Dendritic cell treated with granulocyte-macrophage colony-stimulating factor and Interleukin-4, amounts not matched to agents 40 ng/mL and 50 ng/mL, for 4 days (primary cell): ENCODE results near the gene MYL5.
"Not testable (repeated sequence)": the region's sequence is repeated elsewhere in the genome, so short reads cannot be mapped to it uniquely, and the experiment has no call there.

Source experiments
- H3K27ac Mint-ChIP-seq: one replicate; pipeline ENCODE4 v1.8.0; 2022; ENCODE audit warnings: mild to moderate bottlenecking, mixed read lengths
- H3K27me3 Mint-ChIP-seq: one replicate; pipeline ENCODE4 v1.8.0; 2022; ENCODE audit warnings: mild to moderate bottlenecking, mixed read lengths
- H3K36me3 Mint-ChIP-seq: one replicate; pipeline ENCODE4 v1.8.0; 2022; ENCODE audit warnings: low read depth, mixed read lengths
- H3K4me1 Mint-ChIP-seq: one replicate; pipeline ENCODE4 v1.8.0; 2022; ENCODE audit warnings: low read depth, mixed read lengths
- H3K4me3 Mint-ChIP-seq: one replicate; pipeline ENCODE4 v1.8.0; 2022; ENCODE audit warnings: mild to moderate bottlenecking, moderate library complexity, mixed read lengths
- H3K9me3 Mint-ChIP-seq: one replicate; pipeline ENCODE4 v1.8.0; 2022; ENCODE audit warnings: mixed read lengths
- intact Hi-C: fragments of 100-400 bp; cut with micrococcal nuclease; formaldehyde crosslinking; loops from one replicate; pipeline ENCODE4 v1.15.0; 2022

MYL5 gene

DNA sequence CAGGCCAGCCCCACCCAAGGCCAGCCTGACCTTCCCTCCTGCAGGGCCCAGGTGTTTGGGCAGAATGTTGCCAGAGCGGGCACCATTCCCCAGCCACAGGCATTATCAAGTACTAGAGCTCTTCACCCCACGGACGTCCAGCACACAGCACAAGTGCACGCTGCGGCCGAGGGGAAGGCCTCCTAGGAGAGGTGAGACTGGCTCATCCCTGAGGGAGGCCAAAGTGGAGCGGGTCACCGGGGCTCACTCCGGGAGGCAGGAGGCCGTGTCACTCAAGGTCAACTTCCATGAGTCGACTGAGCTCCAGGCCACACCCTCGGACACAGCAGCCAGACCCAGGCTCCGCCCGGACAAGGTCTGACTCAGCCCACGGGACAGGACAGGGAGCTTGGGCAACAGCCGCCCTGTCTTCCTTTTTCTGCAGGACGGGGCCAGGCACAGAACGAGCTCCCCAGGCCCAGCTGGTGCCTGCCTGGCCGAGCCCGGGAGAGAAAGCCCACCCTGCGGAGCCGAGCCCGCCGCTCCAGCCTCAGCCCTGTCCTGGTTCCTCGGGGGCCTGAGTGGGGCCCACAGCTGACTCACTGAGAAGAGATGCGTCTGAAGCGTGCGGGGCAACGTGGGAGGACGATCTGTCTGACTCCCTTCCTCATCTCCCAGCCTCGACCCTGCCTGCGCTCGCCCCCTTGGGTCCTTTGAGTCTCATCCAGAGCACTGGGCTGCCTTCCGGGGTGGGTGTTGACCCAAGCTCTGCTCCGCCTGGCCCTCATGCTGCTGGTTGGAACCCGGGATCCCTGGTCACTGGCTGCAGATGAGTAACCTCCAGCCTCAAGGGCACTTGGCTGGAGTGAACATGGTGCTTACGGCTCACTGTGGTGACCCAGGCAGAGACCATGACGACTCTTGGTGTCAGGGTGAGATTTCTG lies 13.0 kb downstream of the MYL5 start:
- peaks cover 4% of the 10 kb centered on the region for H3K27me3 Mint-ChIP-seq
- peak overlapping the region; percentile 92 for H3K27ac Mint-ChIP-seq
- intact Hi-C loops: no loop called here
- H3K9me3 Mint-ChIP-seq: no peaks in the 10 kb centered on the region
- peaks cover 75% of the 10 kb centered on the region for H3K4me1 Mint-ChIP-seq
- peak overlapping the region; percentile 77 for H3K4me3 Mint-ChIP-seq
- peaks cover 40% of the 10 kb centered on the region for H3K36me3 Mint-ChIP-seq

DNA sequence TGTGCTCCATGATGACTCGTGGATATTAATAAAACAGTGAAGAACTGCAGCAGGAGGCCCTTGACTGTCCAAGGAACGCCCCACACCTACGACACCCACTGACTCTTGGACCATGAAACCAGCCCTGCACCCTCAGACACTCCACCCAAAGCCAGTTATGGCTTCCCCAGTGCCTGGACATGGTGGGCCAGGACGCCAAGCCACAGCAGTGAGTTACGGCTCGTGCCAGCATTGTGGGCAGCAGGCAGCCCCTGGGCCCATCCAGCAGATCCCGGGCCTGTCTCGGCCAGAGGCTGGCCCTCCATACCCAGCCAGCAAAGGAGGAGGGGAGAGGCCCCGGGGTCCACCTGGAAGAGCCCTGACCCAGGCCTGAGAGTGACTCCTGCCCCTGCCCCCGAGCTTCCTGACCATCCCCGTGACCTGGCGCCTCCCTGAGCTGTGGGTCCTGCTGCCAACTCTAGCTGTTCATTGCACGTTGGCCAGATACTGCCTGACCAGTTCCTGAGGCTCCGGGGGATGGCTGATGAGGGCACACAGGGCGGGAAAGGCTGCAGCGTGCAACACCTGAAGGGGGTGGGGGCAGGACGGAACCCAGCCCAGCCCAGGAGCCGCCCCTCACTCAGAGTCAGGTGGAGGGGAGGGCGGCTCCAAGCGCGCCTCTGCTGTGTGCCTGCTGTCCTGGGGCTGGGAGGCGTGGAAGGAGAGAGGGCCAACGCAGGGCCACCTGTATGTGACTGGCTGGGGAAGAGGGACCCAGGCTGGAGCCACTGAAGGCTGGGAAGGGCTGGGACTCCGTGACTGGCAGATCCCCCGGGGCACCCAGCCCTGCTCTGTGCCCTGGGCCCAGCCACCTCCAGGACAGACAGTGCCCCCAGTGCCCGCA lies 13.9 kb downstream of the MYL5 start:
- intact Hi-C loops: no loop called here
- Mint-ChIP-seq H3K4me3 (peak overlapping the region; percentile 77), H3K9me3 (no peaks in the 10 kb centered on the region)

DNA sequence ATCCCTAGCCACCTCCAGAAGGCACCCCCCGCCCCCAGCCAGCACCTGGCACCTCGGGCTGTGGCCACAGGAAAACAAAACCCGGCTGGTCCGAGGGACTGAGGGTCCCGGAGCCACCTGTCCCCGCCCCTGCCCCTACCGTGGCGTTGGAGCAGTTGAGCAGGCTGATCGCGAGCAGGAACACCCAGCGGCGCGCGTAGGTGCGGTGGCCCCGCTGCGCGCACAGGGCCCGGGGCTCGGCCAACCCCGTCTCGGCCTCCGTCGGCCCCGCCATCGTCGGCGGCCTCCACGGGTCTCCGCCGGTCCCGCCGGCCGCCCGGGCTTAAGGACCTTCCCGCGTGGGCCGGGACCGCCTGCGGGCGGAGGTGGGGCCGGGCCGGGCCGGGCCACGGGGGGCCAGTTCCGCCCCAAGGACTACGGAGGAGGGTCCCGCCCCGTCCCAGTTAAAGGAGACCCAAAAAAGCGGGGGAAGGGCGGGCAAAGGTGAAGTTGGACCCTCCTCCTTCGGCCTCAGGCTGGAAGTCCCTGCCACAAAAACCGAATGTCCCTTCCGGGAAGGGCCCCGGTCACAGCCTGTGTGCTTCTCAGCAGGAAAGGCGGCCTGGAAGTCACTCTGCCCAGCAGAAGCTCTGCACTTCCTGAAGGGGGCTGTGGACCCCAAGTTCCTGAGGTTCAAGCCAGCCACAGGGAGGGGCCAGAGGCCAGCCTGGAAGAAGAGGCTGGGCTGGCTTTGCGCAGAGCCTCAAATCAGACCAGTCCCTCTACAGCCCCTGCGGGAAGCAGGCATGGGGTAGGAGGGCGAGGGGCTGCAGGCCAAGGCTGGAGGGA lies 14.7 kb downstream of the MYL5 start, which contains the start of gene SLC49A3:
Gene SLC49A3 (minus strand): TSS at position 298 of the 828 bp plus-strand sequence. CDS start 24 bp downstream, at position 274.
- peak within 1 kb of the TSS; percentile 77 for H3K4me3 Mint-ChIP-seq
- no peaks in the 10 kb centered on the region for H3K9me3 Mint-ChIP-seq
- H3K36me3 Mint-ChIP-seq: peaks cover 23% of the 10 kb centered on the region
- H3K4me1 Mint-ChIP-seq: peaks cover 58% of the 10 kb centered on the region
- peaks cover 14% of the 10 kb centered on the region for H3K27me3 Mint-ChIP-seq
- peak within 1 kb of the TSS; percentile 92 for H3K27ac Mint-ChIP-seq
- intact Hi-C loops: no loop called here

More for the DNA sequence above, 13.9 kb downstream of the MYL5 start:
- Mint-ChIP-seq H3K36me3 (peaks cover 31% of the 10 kb centered on the region), H3K4me1 (peaks cover 66% of the 10 kb centered on the region), H3K27me3 (peaks cover 7% of the 10 kb centered on the region), H3K27ac (peak overlapping the region; percentile 92)

GRCh38 chr4:689723-690122 lies 15.4 kb downstream of the MYL5 start:
- peak overlapping the region; percentile 77 for H3K4me3 Mint-ChIP-seq
- peaks cover 60% of the 10 kb centered on the region for H3K4me1 Mint-ChIP-seq

GRCh38 chr4:692771-693554 lies 18.6 kb downstream of the MYL5 start:
- H3K27ac Mint-ChIP-seq: no peak overlapping the region
- peaks cover 32% of the 10 kb centered on the region for H3K4me1 Mint-ChIP-seq
- no peaks in the 10 kb centered on the region for H3K36me3 Mint-ChIP-seq
- intact Hi-C loops: no loop called here
- H3K9me3 Mint-ChIP-seq: no peaks in the 10 kb centered on the region
- H3K27me3 Mint-ChIP-seq: peaks cover 28% of the 10 kb centered on the region
- no peak overlapping the region for H3K4me3 Mint-ChIP-seq

More at GRCh38 chr4:689723-690122, 15.4 kb downstream of the MYL5 start:
- intact Hi-C loops: loop anchor here (1.0 kb wide), 1 partner anchor 9 kb away; no protein-coding TSS in a partner anchor
- Mint-ChIP-seq H3K36me3 (peaks cover 16% of the 10 kb centered on the region), H3K27me3 (peaks cover 17% of the 10 kb centered on the region), H3K27ac (peak overlapping the region; percentile 92), H3K9me3 (no peaks in the 10 kb centered on the region)

DNA sequence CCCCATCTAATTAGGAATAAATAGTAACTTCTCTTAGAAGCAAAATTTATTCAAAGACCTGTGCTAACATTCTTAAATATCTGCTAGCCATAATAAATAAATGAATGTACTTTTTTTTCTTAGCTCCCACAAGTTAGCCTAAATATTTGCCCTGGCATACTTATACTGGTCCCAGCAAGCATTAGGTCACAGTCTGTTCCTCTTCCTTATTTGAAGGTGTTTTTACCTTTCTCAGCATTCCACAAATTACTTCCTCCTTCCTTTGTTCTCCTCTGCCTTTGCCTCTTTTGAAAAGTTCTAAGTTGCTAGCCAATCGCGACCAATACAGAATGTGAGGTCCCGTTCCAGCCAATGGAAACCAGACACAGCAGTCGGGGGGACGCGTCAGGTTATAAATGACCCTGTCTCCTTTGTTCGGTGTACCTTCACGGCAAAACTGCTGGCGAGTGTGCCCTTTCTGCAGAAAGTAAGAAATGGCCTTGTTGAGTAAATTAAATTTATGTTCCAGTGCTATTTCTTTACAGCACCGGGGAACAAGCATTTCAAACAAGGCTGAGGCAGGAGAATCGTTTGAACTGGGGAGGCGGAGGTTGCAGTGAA lies 20.1 kb downstream of the MYL5 start:
- intact Hi-C loops, H3K9me3 Mint-ChIP-seq, H3K27ac Mint-ChIP-seq, H3K4me3 Mint-ChIP-seq, H3K36me3 Mint-ChIP-seq: not testable (repeated sequence)
- peaks cover 34% of the 10 kb centered on the region for H3K4me1 Mint-ChIP-seq
- H3K27me3 Mint-ChIP-seq: peaks cover 28% of the 10 kb centered on the region

DNA sequence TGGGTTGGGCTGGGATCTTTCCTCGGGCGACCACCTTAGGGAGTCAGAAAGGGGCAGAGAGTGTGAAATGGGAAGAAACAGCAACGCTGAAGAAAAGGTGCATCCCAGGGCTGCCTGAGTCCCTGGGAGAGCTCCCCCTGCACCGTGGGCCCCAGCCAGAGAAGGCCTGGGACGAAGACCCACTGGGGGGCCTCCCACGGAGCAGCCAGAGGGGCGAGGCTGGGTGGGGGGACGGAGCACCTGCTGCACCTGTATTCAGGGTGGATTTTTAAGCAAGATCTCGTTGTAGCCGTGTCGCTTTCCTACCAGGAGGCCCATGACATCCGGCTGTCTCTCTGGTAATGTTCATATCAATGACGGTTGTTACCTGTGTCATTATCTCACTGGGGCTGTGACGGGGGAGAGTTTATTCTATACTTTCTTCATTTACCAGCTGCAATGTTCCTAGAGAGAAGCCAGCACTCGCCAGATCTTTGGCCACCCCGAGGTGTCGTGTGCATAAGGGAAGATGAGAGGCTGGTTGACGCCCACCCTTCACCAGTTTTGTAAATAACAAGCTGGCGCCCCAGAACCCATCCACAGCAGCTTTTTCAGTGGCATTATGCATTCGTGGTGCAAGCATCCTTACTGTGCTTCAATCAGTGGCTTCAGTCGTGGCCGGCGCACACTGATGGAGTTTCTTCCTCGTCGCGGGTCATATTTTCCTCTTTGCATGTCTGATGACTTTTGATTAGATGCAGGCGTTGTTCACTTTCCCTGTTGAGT lies 25.7 kb downstream of the MYL5 start:
- Mint-ChIP-seq H3K4me1 (peaks cover 42% of the 10 kb centered on the region), H3K9me3 (no peaks in the 10 kb centered on the region)

DNA sequence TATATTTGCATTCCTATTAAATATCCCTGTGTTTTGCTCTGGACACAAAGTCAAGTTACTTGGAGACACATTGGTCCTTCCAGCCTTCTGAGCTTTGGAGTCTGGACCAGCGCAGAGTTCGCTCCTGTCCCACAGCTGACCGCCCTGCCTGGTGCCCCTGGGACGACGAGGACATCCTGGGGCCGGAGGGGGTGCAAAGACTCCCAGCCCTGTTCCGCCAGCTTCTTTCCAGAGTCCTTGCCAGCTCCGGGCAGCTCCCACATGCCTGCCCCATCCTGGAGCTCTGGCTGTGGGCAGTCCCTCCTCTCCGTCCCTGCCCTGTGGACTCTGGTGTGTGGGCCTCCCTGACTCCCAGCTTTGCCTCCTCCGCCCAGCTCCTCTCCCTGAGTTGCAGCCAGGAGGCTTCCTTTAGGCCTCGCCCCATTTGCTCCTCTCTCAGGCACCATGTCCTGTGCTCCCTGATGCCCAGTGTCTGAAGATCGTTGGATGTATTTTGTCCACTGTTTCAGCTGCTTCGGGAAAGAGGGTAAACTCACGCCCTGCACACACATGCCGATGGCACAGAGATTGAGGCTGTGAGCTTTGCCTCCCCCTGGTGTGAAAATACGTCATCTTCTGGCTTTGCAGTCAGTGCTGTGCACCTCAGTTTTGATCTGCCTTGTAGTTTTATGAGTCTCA lies 26.4 kb downstream of the MYL5 start:
- Mint-ChIP-seq H3K9me3 (no peaks in the 10 kb centered on the region), H3K36me3 (peaks cover 5% of the 10 kb centered on the region), H3K27ac (no peak overlapping the region), H3K4me1 (peaks cover 46% of the 10 kb centered on the region), H3K4me3 (no peak overlapping the region), H3K27me3 (peaks cover 15% of the 10 kb centered on the region)
- intact Hi-C loops: no loop called here

More for the DNA sequence above, 25.7 kb downstream of the MYL5 start:
- Mint-ChIP-seq H3K4me3 (no peak overlapping the region), H3K36me3 (no peaks in the 10 kb centered on the region), H3K27me3 (peaks cover 17% of the 10 kb centered on the region), H3K27ac (peak overlapping the region; percentile 68)
- intact Hi-C loops: no loop called here

DNA sequence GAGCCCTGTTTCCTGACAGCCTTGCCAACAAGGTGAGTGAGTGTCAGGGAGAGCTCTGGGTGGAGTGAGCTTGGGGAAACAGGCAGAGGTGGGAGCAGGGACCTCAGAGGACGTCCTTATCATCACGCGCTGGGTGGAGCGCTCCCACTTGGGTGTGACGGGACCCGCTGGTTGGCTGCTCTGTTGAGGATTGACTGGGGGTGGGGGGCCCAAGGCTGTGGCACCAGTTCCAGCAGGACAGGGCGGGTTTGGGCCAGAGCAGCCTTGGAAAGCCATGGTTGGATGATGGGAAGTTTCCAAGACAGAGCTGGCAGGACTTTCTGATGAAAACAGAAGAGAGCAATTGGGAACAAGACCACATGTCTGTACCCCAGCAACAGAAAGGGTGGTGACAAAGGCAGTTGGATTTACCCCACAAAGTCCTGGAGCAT lies 28.3 kb downstream of the MYL5 start:
- intact Hi-C loops: no loop called here
- Mint-ChIP-seq H3K4me3 (no peak overlapping the region), H3K27me3 (peaks cover 9% of the 10 kb centered on the region), H3K4me1 (peaks cover 55% of the 10 kb centered on the region), H3K36me3 (peaks cover 5% of the 10 kb centered on the region), H3K9me3 (no peaks in the 10 kb centered on the region), H3K27ac (peak overlapping the region; percentile 7)

DNA sequence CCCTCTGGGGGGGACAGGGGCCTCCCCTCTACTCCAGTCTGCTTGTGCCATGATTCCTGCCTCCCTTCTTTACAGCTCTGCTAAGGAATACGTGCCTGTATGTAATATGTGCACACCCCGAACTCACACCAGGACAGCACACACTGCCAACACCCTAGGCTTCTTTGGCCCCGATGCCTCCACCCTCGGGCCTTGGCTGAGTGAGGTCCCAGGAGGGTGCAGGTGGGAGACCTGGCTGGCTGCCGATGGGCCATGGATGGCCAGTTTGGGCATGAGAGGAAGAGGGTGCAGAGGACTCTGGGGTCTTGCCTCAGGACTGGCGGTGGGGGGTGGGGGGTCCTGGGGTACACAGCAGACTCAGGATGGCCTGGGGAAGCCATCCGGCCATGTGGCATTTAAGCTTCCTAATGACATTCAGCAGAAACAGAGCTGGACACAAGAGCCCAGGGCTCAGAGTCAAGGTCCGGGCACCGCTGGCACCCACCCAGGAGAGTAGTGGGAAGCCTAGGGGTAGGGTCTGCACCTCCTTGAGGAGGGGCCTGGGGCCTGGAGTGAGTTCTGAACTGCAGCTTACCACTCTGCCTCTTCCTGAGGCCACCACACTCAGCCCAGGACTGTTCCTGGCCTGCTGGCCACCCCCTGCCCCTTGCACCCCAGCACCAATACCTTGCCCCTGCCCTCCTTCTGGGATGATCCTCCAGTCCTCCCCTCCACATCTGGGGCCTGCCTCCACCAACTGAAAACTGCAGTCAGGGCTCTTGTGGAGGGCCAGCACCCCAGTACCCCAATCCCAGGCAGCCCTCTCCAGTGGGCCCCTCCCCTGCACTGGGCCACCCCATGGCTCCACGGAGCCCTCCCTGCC lies 29.2 kb downstream of the MYL5 start:
- peak overlapping the region; percentile 97 for H3K27ac Mint-ChIP-seq
- intact Hi-C loops: no loop called here
- no peaks in the 10 kb centered on the region for H3K9me3 Mint-ChIP-seq
- H3K4me1 Mint-ChIP-seq: peaks cover 60% of the 10 kb centered on the region
- peaks cover 9% of the 10 kb centered on the region for H3K36me3 Mint-ChIP-seq
- H3K27me3 Mint-ChIP-seq: peaks cover 9% of the 10 kb centered on the region
- peak overlapping the region; percentile 6 for H3K4me3 Mint-ChIP-seq
